Activated effector memory CD4-positive, alpha-beta T cell treated with anti-CD3 and anti-CD28 coated beads, Interleukin-2, amount 50 U/mL, for 16 hours (primary cell): ENCODE data around the gene CFAP410.
"Not testable (repeated sequence)": the region's sequence is repeated elsewhere in the genome, so short reads cannot be mapped to it uniquely, and the experiment has no call there.

Experiments used
- DNase-seq: peaks from one replicate; pipeline ENCODE4 v3.0.0-alpha.2; 2020

CFAP410 gene

GRCh38 chr21:44349847-44350772 lies 10.9 kb upstream of the CFAP410 start:
- DNase-seq = no peak

GRCh38 chr21:44349416-44349846 lies 10.2 kb upstream of the CFAP410 start:
- no peak for DNase-seq

DNA sequence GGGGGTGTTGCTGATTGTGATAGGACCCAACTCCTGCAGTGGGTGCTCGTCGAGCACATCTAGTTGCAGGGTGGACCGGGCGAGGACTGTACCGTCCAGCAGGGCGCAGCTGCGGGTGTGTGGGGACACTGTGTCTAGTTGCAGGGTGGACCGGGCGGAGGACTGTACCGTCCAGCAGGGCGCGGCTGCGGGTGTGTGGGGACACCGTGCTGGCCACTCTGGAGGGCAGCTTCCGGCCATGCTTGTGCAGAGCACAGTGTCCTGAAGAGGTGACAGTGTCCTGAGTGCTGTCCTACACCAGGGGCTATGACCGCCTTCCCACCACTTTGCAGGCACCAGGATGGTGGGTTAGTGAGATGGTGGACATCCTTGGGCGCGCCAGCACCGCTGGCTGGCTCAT lies 9.7 kb upstream of the CFAP410 start:
- no peak for DNase-seq

DNA sequence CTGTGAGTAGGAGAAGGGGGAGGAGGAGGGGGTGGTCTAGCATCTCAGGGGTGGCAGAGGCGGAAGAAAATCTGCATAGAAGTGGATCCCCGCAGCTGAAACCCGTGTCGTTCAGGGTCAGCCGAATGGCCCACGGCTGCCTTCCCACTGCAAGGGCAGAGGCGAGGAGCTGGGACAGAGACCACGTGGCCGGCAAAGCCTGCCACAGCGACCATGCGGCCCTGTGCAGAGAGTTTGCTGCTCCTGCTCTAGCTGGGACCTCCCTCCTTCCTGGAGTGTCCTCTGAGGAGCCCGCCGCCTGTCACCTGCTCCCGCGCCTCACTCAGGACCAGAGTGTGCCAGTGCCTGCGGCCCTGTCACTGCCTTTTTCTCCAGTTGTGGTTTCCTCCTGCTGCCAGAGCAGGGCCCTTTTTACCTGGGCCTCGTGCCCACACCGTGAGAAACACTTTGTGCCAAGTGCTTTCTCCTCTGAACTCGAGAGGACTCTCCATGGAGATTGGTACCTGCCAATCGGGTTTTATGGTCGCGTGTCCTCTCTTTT lies 8.8 kb upstream of the CFAP410 start:
- DNase-seq = no peak

DNA sequence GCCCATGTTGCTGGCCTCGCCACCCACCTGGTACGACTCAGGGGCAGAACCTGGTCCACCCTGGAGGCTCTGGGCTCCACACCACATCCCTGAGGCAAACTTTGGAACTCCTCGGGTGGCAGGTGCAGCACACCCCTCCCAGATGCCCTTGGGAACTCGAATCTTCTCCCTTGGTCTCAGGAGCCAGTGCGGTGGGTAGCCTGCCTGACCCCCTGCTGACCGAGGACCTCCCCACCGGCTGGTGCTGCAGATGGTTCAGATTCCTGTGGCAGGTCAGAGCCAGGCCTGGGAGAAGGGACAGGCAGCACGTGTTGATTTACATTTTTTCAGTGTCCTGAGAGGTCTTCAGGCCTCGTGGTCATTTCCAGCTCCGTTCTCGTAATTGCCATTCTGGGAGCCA lies 6.3 kb upstream of the CFAP410 start:
- no peak for DNase-seq

- no peak for DNase-seq
Observed at GRCh38 chr21:44344541-44345183, 5.5 kb upstream of the CFAP410 start.

DNA sequence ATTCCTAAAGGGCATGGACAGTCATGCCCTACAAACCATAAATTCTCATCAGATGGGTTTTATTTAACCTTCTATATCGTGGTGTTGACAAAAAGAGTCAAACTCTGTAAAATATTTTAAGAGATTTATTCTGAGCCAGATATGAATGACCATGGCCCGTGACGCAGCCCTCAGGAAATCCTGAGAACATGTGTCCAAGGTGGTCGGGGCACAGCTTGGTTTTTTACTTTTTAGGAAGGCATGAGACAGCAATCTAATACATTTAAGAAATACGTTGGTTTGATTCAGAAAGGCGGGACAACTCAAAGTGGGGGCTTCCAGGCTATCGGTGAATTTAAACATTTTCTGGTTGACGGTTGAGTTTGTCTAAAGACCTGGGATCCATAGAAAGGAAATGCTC lies 3.8 kb upstream of the CFAP410 start:
- DNase-seq = not testable (repeated sequence)

DNA sequence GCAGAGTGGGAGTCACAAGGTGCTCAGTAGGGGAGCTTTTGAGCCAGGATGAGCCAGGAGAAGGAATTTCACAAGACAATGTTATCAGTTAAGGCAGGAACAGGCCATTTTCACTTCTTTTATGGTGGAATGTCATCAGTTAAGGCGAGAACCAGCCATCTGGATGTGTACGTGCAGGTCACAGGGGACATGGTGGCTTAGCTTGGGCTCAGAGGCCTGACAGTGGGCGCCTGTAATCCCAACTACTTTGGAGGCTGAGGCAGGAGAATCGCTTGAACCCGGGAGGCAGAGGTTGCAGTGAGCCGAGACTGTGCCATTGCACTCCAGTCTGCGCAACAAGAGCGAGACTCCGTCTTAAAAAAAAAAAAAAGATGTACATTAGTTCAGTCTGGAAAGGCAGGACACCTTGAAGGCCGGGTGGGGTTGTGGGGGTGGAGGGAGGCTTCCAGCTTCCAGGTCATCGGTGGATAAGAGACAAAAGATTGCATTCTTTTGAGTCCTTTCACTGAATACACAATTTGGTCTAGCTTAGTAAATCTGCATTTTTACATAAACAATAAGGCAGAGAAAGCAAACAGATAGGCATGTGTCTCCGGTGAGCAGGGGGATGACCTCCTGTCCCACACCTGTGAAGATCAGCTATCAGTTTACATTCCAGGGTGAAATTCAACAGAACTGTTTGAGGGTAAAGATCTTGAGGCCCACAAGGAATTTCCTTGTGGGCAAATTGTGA lies 2.7 kb upstream of the CFAP410 start:
- DNase-seq = not testable (repeated sequence)

- DNase-seq = no peak
Observed at GRCh38 chr21:44337941-44338895, 972 bp downstream of the CFAP410 start.

- no peak for DNase-seq
Observed at GRCh38 chr21:44337449-44337848, 1.7 kb downstream of the CFAP410 start.

DNA sequence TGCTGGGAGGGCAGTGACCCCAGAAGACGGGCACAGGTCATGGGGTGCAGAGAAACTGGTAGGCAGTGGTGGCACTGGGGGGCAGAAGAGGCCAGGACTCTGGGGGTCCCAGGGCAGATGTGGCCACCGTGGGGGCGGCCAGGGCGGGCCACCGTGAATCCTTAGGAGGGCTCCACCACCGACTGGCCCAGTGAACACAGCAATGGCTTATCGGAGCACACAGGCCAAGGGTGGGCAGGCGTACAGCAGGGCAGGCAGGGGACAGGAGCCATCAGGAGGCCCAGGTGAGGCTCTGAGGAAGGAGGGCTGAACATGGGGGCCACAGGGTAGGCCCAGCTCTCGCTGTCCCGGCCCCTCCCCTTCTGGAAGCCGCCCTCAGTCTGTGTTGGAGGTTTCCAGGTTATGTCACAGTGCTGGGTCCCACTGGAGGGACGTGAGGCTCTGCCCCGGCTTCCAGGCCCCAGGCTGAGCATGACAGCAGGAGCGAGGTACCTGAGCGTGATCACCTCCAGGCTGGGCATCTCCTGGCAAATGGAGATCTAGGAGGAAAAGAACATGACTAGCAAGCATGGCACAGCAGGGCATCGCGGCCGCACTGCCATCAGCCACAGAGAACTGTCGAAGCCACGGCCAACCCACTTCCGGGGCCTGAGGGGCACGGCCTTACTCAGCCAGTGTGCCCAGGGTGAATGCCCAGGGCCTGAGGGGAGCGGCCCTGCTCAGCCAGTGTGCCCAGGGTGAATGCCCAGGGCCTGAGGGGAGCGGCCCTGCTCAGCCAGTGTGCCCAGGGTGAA lies 3.7 kb downstream of the CFAP410 start:
- no peak for DNase-seq

DNA sequence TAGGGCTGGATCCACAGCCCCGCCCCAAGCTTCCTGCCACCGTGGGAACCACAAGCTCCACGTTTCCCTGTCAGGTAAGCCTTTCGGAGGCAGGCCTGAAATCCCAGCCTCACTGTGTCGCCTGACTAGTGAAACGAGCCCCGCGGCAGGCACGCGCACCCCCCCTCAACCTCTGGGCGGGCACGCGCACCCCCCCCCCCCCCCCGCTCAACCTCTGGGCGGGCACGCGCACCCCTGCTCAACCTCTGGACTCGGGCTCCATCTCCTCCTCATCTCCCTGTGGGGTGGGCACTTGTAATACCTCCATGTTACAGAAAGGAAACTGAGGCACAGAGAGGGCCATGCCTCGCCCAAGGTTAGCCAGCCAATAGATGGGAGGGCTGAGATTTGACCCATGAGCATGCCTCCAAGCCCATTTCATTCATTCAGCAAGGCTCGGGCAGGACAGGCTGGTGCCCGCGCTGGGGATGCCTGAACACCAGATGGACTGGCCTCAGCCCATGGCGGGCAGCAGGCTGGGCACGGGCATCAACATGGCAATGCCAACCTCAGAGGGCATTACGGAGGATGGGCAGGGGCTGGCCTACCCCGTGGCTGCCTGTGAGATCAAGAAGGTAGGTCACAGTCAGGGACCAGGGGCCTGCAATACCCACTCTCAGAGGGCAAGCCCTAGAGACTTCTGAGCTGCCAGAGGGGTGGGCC lies 4.7 kb downstream of the CFAP410 start:
- DNase-seq = no peak

GRCh38 chr21:44333509-44334328 lies 5.5 kb downstream of the CFAP410 start:
- no peak for DNase-seq

DNA sequence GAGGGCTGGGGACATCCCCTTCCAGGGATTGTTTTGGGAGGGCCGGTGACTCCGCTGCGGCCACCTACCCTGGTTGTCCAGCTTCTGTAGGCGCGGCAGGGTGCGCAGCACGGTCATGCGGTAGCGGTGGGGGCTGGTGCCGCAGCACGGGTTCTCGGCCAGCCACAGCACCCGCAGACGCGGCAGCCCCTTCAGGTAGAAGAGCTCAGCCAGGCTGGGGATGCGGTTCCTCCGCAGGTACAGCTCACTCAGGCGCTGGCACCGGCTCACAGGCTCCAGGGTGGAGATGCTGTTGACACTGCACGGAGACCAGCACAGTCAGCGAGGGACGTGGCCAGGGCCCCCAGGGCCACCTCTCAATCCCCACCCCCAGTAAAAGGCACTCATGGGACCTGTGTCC lies 6.2 kb downstream of the CFAP410 start:
- DNase-seq = no peak

- no peak for DNase-seq
Observed at GRCh38 chr21:44332383-44332782, 6.8 kb downstream of the CFAP410 start.

DNA sequence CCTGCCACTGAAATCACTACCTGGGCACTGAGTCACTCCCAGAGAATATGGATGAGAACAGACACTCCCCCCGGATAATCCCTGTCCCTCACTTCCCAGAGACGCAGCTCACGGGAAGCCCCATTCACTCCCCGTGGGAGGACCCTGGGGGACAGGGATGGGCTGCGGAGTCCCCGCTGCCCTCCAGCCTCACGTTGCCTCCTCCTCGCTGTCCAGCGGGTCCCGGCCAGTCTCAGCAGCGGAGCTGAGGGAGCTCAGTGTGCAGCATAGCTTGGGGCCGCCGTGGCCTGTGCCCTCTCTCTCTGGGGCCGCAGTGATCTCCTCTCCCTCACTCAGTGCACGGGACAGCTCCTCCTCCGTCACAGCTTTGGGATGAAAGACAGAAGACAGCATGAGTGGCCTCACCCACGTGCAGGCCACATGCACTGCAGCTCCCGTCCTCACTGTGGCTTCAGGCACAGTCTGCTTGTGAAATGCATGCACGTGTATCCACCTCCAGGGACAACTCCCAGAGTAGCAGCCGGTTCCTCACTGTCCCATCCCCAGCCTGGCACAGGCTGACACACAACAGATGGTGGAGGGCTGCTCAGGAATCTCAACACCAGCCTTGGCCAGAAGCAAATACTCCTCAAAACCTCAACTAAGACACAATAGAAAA lies 7.4 kb downstream of the CFAP410 start:
- no peak for DNase-seq

DNA sequence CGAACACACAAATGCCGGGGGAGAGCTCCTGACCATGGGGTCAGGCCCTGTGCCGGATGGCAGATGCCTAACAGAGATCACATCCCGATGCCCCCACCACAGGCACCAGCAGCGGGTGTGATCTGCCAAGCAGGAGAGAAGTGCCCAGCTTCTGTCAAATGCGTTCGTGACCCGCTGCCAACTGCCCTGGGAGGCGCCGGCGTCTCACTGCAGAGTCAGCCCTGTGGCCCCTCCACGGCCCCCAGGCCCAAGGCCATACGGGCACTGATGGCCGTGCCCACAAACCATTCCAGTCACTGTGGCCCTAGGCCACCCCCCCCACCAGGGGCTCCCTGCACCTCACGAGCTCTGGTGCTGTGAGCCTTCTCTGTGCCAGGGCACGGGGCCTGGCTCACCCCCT lies 8.0 kb downstream of the CFAP410 start:
- DNase-seq = no peak

DNA sequence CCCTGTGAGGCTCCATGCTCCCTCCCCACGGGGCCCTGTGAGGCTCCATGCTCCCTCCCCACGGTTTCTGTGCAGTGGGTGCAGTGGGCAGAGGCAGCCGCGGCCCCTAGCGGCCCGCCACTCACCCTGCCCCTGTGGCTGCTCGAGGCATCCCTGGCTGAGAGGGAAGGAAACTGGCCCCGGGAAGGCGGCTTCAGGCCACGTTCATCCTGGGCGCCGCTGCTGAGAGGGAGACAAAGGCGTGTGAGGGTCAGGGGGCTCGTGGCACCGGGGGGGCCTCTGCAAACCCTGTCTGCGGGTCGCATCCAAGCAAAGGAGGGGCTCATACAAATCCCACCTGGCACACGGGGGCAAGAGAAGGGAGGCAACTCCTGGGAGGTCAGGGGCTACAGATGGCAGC lies 8.5 kb downstream of the CFAP410 start:
- no peak for DNase-seq
